H1 (cell line): ENCODE data around the gene DPYD.

Experiments used
- BRCA1 ChIP-seq: IDR thresholded peaks from 2 replicates; pipeline ENCODE4 v1.6.1; 2012; ENCODE audit warnings: low read depth, low read length, improper control_type of control experiment
- CTCF ChIP-seq, 3 experiments: IDR thresholded peaks; 1 replicate in 2 of 3; 2 replicates in 1 of 3; pipeline versions ENCODE4 v1.5.1 to v1.6.1; 2011; ENCODE audit warnings: low read length in 3 of 3, mild to moderate bottlenecking in 3 of 3, inconsistent platforms in 2 of 3, low read depth in 1 of 3, moderate library complexity in 1 of 3; ENCODE audit not compliant: insufficient read depth in 1 of 3; ENCODE audit errors: control extremely low read depth in 1 of 3
- EGR1 ChIP-seq: IDR thresholded peaks from 2 replicates; pipeline ENCODE4 v1.6.1; 2011; ENCODE audit warnings: low read depth, low read length, borderline replicate concordance
- JUN ChIP-seq: IDR thresholded peaks from 2 replicates; pipeline ENCODE4 v1.6.1; 2011; ENCODE audit warnings: low read depth, mild to moderate bottlenecking, improper control_type of control experiment, low read length
- NRF1 ChIP-seq: IDR thresholded peaks from 2 replicates; pipeline ENCODE4 v1.6.1; 2011; ENCODE audit warnings: mild to moderate bottlenecking, low read depth, low read length, improper control_type of control experiment
- PHF8 ChIP-seq: fragments of 200-600 bp; sonication (generic); conservative IDR thresholded peaks from 2 replicates; pipeline ENCODE4 v1.7.1; 2012; ENCODE audit warnings: low read depth, mild to moderate bottlenecking, inconsistent platforms, low read length, moderate library complexity
- POLR2A ChIP-seq, 2 experiments: IDR thresholded peaks; 1 replicate in 1 of 2; 2 replicates in 1 of 2; pipeline ENCODE4 v1.6.1; 2011; ENCODE audit warnings: low read depth in 2 of 2, low read length in 2 of 2, mild to moderate bottlenecking in 2 of 2; ENCODE audit errors: control extremely low read depth in 1 of 2
- RFX5 ChIP-seq: IDR thresholded peaks from 2 replicates; pipeline ENCODE4 v1.6.1; 2011; ENCODE audit warnings: low read depth, low read length, improper control_type of control experiment, borderline replicate concordance
- SP1 ChIP-seq: IDR thresholded peaks from 2 replicates; pipeline ENCODE4 v1.6.1; 2011; ENCODE audit warnings: low read depth, low read length
- SP2 ChIP-seq: IDR thresholded peaks from 2 replicates; pipeline ENCODE4 v1.6.1; 2012; ENCODE audit warnings: mild to moderate bottlenecking, low read length, inconsistent platforms
- TAF7 ChIP-seq: optimal IDR thresholded peaks from 2 replicates; pipeline ENCODE3; 2011; ENCODE audit warnings: low read depth, mild to moderate bottlenecking, inconsistent platforms, low read length, moderate library complexity, borderline replicate concordance
- TBP ChIP-seq: IDR thresholded peaks from 2 replicates; pipeline ENCODE4 v1.6.1; 2011; ENCODE audit warnings: low read depth, low read length, improper control_type of control experiment
- USF2 ChIP-seq: IDR thresholded peaks from 2 replicates; pipeline ENCODE4 v1.6.1; 2011; ENCODE audit warnings: low read length, improper control_type of control experiment
- TF ChIP-seq, protein P1 (sequence below): IDR thresholded peaks from 2 replicates; pipeline ENCODE4 v1.6.1; 2012; ENCODE audit warnings: inconsistent platforms

- TF ChIP-seq USF2: no peak
- no peak for TF ChIP-seq JUN
- TF ChIP-seq CTCF (IDR thresholded peaks at IDR 0.05; ENCODE audit: control extremely low read depth in 1 of 3, insufficient read depth in 1 of 3, low read depth in 1 of 3, low read length in 3 of 3): no peak
- no peak for TF ChIP-seq TAF7
- TF ChIP-seq BRCA1: no peak
- TF ChIP-seq EGR1: no peak
- no peak for TF ChIP-seq PHF8
- no peak for TF ChIP-seq SP2
- no peak for TF ChIP-seq TBP
- TF ChIP-seq POLR2A (IDR thresholded peaks at IDR 0.05; ENCODE audit: control extremely low read depth in 1 of 2, low read depth in 2 of 2, low read length in 2 of 2): no peak
- TF ChIP-seq SP1: no peak
- TF ChIP-seq, protein P1, sequence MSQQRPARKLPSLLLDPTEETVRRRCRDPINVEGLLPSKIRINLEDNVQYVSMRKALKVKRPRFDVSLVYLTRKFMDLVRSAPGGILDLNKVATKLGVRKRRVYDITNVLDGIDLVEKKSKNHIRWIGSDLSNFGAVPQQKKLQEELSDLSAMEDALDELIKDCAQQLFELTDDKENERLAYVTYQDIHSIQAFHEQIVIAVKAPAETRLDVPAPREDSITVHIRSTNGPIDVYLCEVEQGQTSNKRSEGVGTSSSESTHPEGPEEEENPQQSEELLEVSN: no peak
- TF ChIP-seq NRF1: no peak
- TF ChIP-seq RFX5: no peak
These were observed 469.6 kb downstream of the DPYD start for GRCh38 chr1:97451046-97451826.
